HCT116 (cell line): ENCODE measurements around the gene SLC16A7. TPM values are rescaled to one million over a fixed set of nuclear protein-coding genes. Genes with fewer than 3 reads are reported as not detected.

ENCODE experiments used
- ATAC-seq: fragments of 200-7000 bp; cut with Tn5 transposase; 2 replicates; pipeline ENCODE4 v1.9.1; 2020; ENCODE audit warnings: mild to moderate bottlenecking, moderate library complexity
- BruUV-seq: library from RNA; stranded (reverse); fragments of 400-500 nt; replicated peaks from 2 replicates; lab custom pipeline; 2021; lab: Mats Ljungman, UMichigan
- CTCF ChIA-PET: fragments of 300-600 bp; sonication (Branson Sonifier 250); formaldehyde crosslinking; loops from one replicate; lab custom pipeline; 2021; ENCODE audit warnings: antibody characterized with exemption; lab: Charles Lee
- POLR2A ChIA-PET: fragments of 300-600, 350-600 bp; sonication (Branson Sonifier 250); formaldehyde crosslinking; loops from one replicate; lab custom pipeline; 2021; ENCODE audit warnings: antibody characterized with exemption; lab: Charles Lee
- RAD21 ChIA-PET, 2 experiments: fragments of 300-600 bp; sonication (Branson Sonifier 250); formaldehyde crosslinking; loops; one replicate each; lab custom pipeline; 2023; ENCODE audit warnings: low total read pairs in 2 of 2; ENCODE audit not compliant: uncharacterized antibody in 2 of 2, unreplicated experiment in 2 of 2, low non-redundant PET in 1 of 2; lab: Charles Lee
- DNase-seq: peaks from one replicate; pipeline ENCODE4 v3.0.0-alpha.2; 2010; ENCODE audit warnings: low read depth, low spot score
- H2AFZ ChIP-seq: fragments of 200-600 bp; shearing (Covaris generic), sonication (generic); 2 replicates; pipeline ENCODE4 v1.6.1; 2017; ENCODE audit warnings: low read depth, mixed run types, mixed read lengths, antibody characterized with exemption, low read length; ENCODE audit not compliant: poor library complexity, severe bottlenecking
- H3K27ac ChIP-seq: 2 replicates; pipeline ENCODE4 v1.5.1; 2012; ENCODE audit warnings: low read depth, low read length
- H3K27me3 ChIP-seq: fragments of 200-600 bp; sonication (generic); 2 replicates; pipeline ENCODE4 v1.6.1; 2016; ENCODE audit warnings: mixed run types, low read length, mixed read lengths; ENCODE audit not compliant: insufficient read depth
- H3K36me3 ChIP-seq, 2 experiments: fragments of 200-500 bp in 1 of 2; fragments of 200-600 bp in 1 of 2; sonication (Bioruptor generic) in 1 of 2; sonication (generic) in 1 of 2; 2 replicates each; pipeline versions ENCODE4 v1.5.1 to v1.6.1; 2014 to 2016; ENCODE audit warnings: low read length in 2 of 2, inconsistent platforms in 1 of 2, mixed read lengths in 1 of 2, mixed run types in 1 of 2; ENCODE audit not compliant: insufficient read depth in 2 of 2, control insufficient read depth in 1 of 2
- H3K4me1 ChIP-seq, 2 experiments: fragments of 200-600 bp in 1 of 2; sonication (generic) in 1 of 2; 2 replicates each; pipeline versions ENCODE4 v1.5.1 to v1.6.1; 2012 to 2017; ENCODE audit warnings: low read length in 2 of 2, inconsistent platforms in 1 of 2, mild to moderate bottlenecking in 1 of 2, mixed read lengths in 1 of 2, mixed run types in 1 of 2, moderate library complexity in 1 of 2; ENCODE audit not compliant: insufficient read depth in 2 of 2, control insufficient read depth in 1 of 2
- H3K4me2 ChIP-seq: fragments of 200-600 bp; sonication (generic); 2 replicates; pipeline ENCODE4 v1.6.1; 2017; ENCODE audit warnings: mixed run types, low read length, mixed read lengths
- H3K4me3 ChIP-seq, 2 experiments: fragments of 200-600 bp in 1 of 2; sonication (generic) in 1 of 2; replicated peaks in 1 of 2; 2 replicates each; pipeline ENCODE4 v1.5.1; 2011 to 2016; ENCODE audit warnings: low read length in 2 of 2, control low read depth in 1 of 2, low read depth in 1 of 2, mild to moderate bottlenecking in 1 of 2, mixed read lengths in 1 of 2, mixed run types in 1 of 2
- H3K79me2 ChIP-seq: fragments of 200-600 bp; sonication (generic); 2 replicates; pipeline ENCODE4 v1.6.1; 2017; ENCODE audit warnings: mild to moderate bottlenecking, mixed run types, low read length, moderate library complexity, mixed read lengths; ENCODE audit not compliant: insufficient read depth
- H3K9ac ChIP-seq: fragments of 200-600 bp; sonication (generic); 2 replicates; pipeline ENCODE4 v1.6.1; 2016; ENCODE audit warnings: low read length, mixed read lengths
- H3K9me2 ChIP-seq: fragments of 200-600 bp; sonication (generic), shearing (Covaris generic); 2 replicates; pipeline ENCODE4 v1.6.1; 2017; ENCODE audit warnings: mixed run types, mild to moderate bottlenecking, moderate library complexity; ENCODE audit not compliant: insufficient read depth
- H3K9me3 ChIP-seq, 2 experiments: fragments of 200-500 bp in 1 of 2; fragments of 200-600 bp in 1 of 2; sonication (Bioruptor generic) in 1 of 2; sonication (generic) in 1 of 2; 2 replicates each; pipeline ENCODE4 v1.6.1; 2014 to 2017; ENCODE audit warnings: low read length in 2 of 2, mixed read lengths in 2 of 2, inconsistent platforms in 1 of 2, low read depth in 1 of 2, mild to moderate bottlenecking in 1 of 2, mixed run types in 1 of 2, moderate library complexity in 1 of 2; ENCODE audit not compliant: control insufficient read depth in 1 of 2, insufficient read depth in 1 of 2
- H4K20me1 ChIP-seq: fragments of 200-600 bp; sonication (generic), shearing (Covaris generic); 2 replicates; pipeline ENCODE4 v1.6.1; 2017; ENCODE audit warnings: mixed run types, mild to moderate bottlenecking, moderate library complexity; ENCODE audit not compliant: insufficient read depth
- ATF3 ChIP-seq: IDR thresholded peaks from 2 replicates; pipeline ENCODE4 v1.6.1; 2012
- CBX3 ChIP-seq: IDR thresholded peaks from 2 replicates; pipeline ENCODE4 v1.6.1; 2012; ENCODE audit warnings: low read depth
- CEBPB ChIP-seq: IDR thresholded peaks from 2 replicates; pipeline ENCODE4 v1.6.1; 2012; ENCODE audit warnings: low read depth
- EGR1 ChIP-seq: IDR thresholded peaks from 2 replicates; pipeline ENCODE4 v1.6.1; 2012; ENCODE audit warnings: low read depth
- EZH2 ChIP-seq: fragments of 200-600 bp; sonication (generic); IDR thresholded peaks from 2 replicates; pipeline ENCODE4 v1.6.1; 2017; ENCODE audit warnings: antibody characterized with exemption, mixed run types
- POLR2A ChIP-seq: IDR thresholded peaks from 2 replicates; pipeline ENCODE4 v1.7.0; 2011; ENCODE audit warnings: borderline replicate concordance; ENCODE audit not compliant: insufficient read depth, insufficient read length; ENCODE audit errors: extremely low read depth
- POLR2AphosphoS5 ChIP-seq: IDR thresholded peaks from 2 replicates; pipeline ENCODE4 v1.6.1; 2011; ENCODE audit warnings: mild to moderate bottlenecking, low read depth, low read length, moderate library complexity
- REST ChIP-seq: IDR thresholded peaks from 2 replicates; pipeline ENCODE4 v1.6.1; 2012; ENCODE audit warnings: low read depth
- SRF ChIP-seq: IDR thresholded peaks from 2 replicates; pipeline ENCODE4 v1.6.1; 2012; ENCODE audit warnings: low read depth
- TCF7L2 ChIP-seq: IDR thresholded peaks from 2 replicates; pipeline ENCODE4 v1.7.0; 2011; ENCODE audit warnings: borderline replicate concordance, inconsistent platforms; ENCODE audit not compliant: insufficient read depth, insufficient read length; ENCODE audit errors: extremely low read depth
- ZBTB33 ChIP-seq: IDR thresholded peaks from 2 replicates; pipeline ENCODE4 v1.6.1; 2011; ENCODE audit warnings: mild to moderate bottlenecking, low read length, moderate library complexity; ENCODE audit not compliant: insufficient replicate concordance; ENCODE audit errors: extremely low read depth
- ZNF274 ChIP-seq: fragments of 200-500 bp; sonication (Bioruptor generic); IDR thresholded peaks from 2 replicates; pipeline ENCODE4 v1.6.1; 2014; ENCODE audit warnings: mild to moderate bottlenecking, low read depth, low read length, inconsistent platforms
- intact Hi-C: fragments of 100-400 bp; cut with micrococcal nuclease; formaldehyde crosslinking; loops from 2 replicates; pipeline ENCODE4 v1.10.0; 2022
- total RNA-seq: library from RNA; stranded (reverse); gene quantifications from one replicate; pipeline ENCODE4 v1.2.1, GENCODE V29; 2021; ENCODE audit not compliant: unreplicated experiment

SLC16A7 gene
- total RNA-seq, 1 experiment from 2014 or later: 10.0 TPM

- no peak for DNase-seq
- no peak for ATAC-seq
- H2AFZ ChIP-seq: no peak overlapping the region
- BruUV-seq: no TSS peak
- POLR2A ChIA-PET: no interaction called here
- intact Hi-C loops: no loop called here
- H4K20me1 ChIP-seq: no peaks in the 10 kb centered on the region
- RAD21 ChIA-PET: no interaction called here
- no peaks in the 10 kb centered on the region for H3K36me3 ChIP-seq
- H3K4me1 ChIP-seq: no peaks in the 10 kb centered on the region
- H3K9me3 ChIP-seq: no peaks in the 10 kb centered on the region
- no peak overlapping the region for H3K9ac ChIP-seq
- no peak overlapping the region for H3K27ac ChIP-seq
- no peaks in the 10 kb centered on the region for H3K79me2 ChIP-seq
- TF ChIP-seq CEBPB (no peak), POLR2AphosphoS5 (no peak), ATF3 (no peak), REST (no peak), ZBTB33 (no peak), SRF (no peak), ZNF274 (no peak), POLR2A (no peak), EZH2 (no peak), TCF7L2 (no peak), CBX3 (no peak), EGR1 (no peak)
- TF ChIP-seq, all 23 proteins: peak for 0
- Histone ChIP-seq H3K4me3 (no peak overlapping the region), H3K9me2 (no peaks in the 10 kb centered on the region), H3K27me3 (no peaks in the 10 kb centered on the region), H3K4me2 (no peak overlapping the region)
- CTCF ChIA-PET: no interaction called here
These were observed 12.7 kb upstream of the SLC16A7 start for GRCh38 chr12:59583003-59583712.
